Measurements from ENCODE around the gene LBP. TPM values are rescaled to one million over a fixed set of nuclear protein-coding genes. Genes with fewer than 3 reads are reported as not detected.

The LBP gene
- total and polyA plus RNA-seq, 2 experiments from 2014 or later = 0.10 to 0.19 TPM

GRCh38 chr20:38298768-38299288 is 47.5 kb upstream of the LBP start:
- no peak overlapping the region for H3K4me3 Mint-ChIP-seq
- Histone ChIP-seq H3F3A (replicated peaks; ENCODE audit: low read depth) (no peaks in the 10 kb centered on the region), H3K9me2 (ENCODE audit: insufficient read depth) (no peaks in the 10 kb centered on the region), H3K27me3 (ENCODE audit: insufficient read depth) (no peaks in the 10 kb centered on the region), H3K4me3 (no peak overlapping the region), H3K79me2 (replicated peaks; ENCODE audit: insufficient read depth) (no peaks in the 10 kb centered on the region), H3K4me2 (no peak overlapping the region), H4K20me1 (replicated peaks; ENCODE audit: insufficient read depth) (no peaks in the 10 kb centered on the region), H3K4me1 (ENCODE audit: insufficient read depth) (no peaks in the 10 kb centered on the region), H3K27ac (ENCODE audit: low read depth) (no peak overlapping the region), H3K36me3 (ENCODE audit: insufficient read depth) (no peaks in the 10 kb centered on the region), H2AFZ (no peak overlapping the region; the same call in 1 of the 2 replicates)
- no peaks in the 10 kb centered on the region for H3K9me3 Mint-ChIP-seq
- no peak for ATAC-seq
- TF ChIP-seq JUNB (IDR thresholded peaks at IDR 0.05; ENCODE audit: unreplicated experiment) = no peak
- TF ChIP-seq, protein P1, sequence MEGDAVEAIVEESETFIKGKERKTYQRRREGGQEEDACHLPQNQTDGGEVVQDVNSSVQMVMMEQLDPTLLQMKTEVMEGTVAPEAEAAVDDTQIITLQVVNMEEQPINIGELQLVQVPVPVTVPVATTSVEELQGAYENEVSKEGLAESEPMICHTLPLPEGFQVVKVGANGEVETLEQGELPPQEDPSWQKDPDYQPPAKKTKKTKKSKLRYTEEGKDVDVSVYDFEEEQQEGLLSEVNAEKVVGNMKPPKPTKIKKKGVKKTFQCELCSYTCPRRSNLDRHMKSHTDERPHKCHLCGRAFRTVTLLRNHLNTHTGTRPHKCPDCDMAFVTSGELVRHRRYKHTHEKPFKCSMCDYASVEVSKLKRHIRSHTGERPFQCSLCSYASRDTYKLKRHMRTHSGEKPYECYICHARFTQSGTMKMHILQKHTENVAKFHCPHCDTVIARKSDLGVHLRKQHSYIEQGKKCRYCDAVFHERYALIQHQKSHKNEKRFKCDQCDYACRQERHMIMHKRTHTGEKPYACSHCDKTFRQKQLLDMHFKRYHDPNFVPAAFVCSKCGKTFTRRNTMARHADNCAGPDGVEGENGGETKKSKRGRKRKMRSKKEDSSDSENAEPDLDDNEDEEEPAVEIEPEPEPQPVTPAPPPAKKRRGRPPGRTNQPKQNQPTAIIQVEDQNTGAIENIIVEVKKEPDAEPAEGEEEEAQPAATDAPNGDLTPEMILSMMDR (conservative IDR thresholded peaks at IDR 0.05; ENCODE audit: low read depth in 2 of 2) = no peak
- TF ChIP-seq ETS1 (IDR thresholded peaks at IDR 0.05) = no peak
- TF ChIP-seq EZH2phosphoT487 (IDR thresholded peaks at IDR 0.05; ENCODE audit: unreplicated experiment) = no peak
- TF ChIP-seq STAT1 (IDR thresholded peaks at IDR 0.05; ENCODE audit: unreplicated experiment) = no peak
- TF ChIP-seq EZH2 (IDR thresholded peaks at IDR 0.05; ENCODE audit: low read depth, unreplicated experiment) = no peak
- no peak for TF ChIP-seq POLR2AphosphoS5 (IDR thresholded peaks at IDR 0.05; ENCODE audit: low read depth)
- no peak for TF ChIP-seq REST (IDR thresholded peaks at IDR 0.05; ENCODE audit: unreplicated experiment)
- TF ChIP-seq NANOG (IDR thresholded peaks at IDR 0.05; ENCODE audit: borderline replicate concordance) = no peak
- no peak for TF ChIP-seq ZNF331 (CRISPR knock-in tag; IDR thresholded peaks at IDR 0.05; ENCODE audit: low read depth)
- no peak for TF ChIP-seq CREB1 (CRISPR knock-in tag; IDR thresholded peaks at IDR 0.05; ENCODE audit: low read depth)
- TF ChIP-seq, protein P2, sequence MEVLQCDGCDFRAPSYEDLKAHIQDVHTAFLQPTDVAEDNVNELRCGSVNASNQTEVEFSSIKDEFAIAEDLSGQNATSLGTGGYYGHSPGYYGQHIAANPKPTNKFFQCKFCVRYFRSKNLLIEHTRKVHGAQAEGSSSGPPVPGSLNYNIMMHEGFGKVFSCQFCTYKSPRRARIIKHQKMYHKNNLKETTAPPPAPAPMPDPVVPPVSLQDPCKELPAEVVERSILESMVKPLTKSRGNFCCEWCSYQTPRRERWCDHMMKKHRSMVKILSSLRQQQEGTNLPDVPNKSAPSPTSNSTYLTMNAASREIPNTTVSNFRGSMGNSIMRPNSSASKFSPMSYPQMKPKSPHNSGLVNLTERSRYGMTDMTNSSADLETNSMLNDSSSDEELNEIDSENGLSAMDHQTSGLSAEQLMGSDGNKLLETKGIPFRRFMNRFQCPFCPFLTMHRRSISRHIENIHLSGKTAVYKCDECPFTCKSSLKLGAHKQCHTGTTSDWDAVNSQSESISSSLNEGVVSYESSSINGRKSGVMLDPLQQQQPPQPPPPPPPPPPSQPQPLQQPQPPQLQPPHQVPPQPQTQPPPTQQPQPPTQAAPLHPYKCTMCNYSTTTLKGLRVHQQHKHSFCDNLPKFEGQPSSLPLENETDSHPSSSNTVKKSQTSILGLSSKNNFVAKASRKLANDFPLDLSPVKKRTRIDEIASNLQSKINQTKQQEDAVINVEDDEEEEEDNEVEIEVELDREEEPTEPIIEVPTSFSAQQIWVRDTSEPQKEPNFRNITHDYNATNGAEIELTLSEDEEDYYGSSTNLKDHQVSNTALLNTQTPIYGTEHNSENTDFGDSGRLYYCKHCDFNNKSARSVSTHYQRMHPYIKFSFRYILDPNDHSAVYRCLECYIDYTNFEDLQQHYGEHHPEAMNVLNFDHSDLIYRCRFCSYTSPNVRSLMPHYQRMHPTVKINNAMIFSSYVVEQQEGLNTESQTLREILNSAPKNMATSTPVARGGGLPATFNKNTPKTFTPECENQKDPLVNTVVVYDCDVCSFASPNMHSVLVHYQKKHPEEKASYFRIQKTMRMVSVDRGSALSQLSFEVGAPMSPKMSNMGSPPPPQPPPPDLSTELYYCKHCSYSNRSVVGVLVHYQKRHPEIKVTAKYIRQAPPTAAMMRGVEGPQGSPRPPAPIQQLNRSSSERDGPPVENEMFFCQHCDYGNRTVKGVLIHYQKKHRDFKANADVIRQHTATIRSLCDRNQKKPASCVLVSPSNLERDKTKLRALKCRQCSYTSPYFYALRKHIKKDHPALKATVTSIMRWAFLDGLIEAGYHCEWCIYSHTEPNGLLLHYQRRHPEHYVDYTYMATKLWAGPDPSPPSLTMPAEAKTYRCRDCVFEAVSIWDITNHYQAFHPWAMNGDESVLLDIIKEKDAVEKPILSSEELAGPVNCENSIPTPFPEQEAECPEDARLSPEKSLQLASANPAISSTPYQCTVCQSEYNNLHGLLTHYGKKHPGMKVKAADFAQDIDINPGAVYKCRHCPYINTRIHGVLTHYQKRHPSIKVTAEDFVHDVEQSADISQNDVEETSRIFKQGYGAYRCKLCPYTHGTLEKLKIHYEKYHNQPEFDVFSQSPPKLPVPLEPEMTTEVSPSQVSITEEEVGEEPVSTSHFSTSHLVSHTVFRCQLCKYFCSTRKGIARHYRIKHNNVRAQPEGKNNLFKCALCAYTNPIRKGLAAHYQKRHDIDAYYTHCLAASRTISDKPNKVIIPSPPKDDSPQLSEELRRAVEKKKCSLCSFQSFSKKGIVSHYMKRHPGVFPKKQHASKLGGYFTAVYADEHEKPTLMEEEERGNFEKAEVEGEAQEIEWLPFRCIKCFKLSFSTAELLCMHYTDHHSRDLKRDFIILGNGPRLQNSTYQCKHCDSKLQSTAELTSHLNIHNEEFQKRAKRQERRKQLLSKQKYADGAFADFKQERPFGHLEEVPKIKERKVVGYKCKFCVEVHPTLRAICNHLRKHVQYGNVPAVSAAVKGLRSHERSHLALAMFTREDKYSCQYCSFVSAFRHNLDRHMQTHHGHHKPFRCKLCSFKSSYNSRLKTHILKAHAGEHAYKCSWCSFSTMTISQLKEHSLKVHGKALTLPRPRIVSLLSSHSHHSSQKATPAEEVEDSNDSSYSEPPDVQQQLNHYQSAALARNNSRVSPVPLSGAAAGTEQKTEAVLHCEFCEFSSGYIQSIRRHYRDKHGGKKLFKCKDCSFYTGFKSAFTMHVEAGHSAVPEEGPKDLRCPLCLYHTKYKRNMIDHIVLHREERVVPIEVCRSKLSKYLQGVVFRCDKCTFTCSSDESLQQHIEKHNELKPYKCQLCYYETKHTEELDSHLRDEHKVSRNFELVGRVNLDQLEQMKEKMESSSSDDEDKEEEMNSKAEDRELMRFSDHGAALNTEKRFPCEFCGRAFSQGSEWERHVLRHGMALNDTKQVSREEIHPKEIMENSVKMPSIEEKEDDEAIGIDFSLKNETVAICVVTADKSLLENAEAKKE (CRISPR knock-in tag; IDR thresholded peaks at IDR 0.05) = no peak
- no peak for TF ChIP-seq ZNF114 (CRISPR knock-in tag; IDR thresholded peaks at IDR 0.05)
- DNase-seq (ENCODE audit: low spot score) = no peak
- H3K27me3 Mint-ChIP-seq (ENCODE audit: insufficient read depth, low read depth, poor library complexity) = peaks cover 9% of the 10 kb centered on the region
- peaks cover 15% of the 10 kb centered on the region for H3K4me1 Mint-ChIP-seq
- no peak overlapping the region for H3K27ac Mint-ChIP-seq
- no peaks in the 10 kb centered on the region for H3K36me3 Mint-ChIP-seq (ENCODE audit: low read depth)

Measured in GM23338 (cell line).